Fibroblast of the aortic adventitia (primary cell): ENCODE measurements around the gene CYBRD1. TPM values are rescaled to one million over a fixed set of nuclear protein-coding genes. Genes with fewer than 3 reads are reported as not detected.
A peak's percentile ranks its signal among the peaks of the same experiment; 100 is the strongest.

ENCODE experiments used
- DNase-seq: peaks from one replicate; pipeline ENCODE4 v3.0.0-alpha.2; 2010; ENCODE audit warnings: low read depth
- H3K4me3 ChIP-seq: 2 replicates; pipeline ENCODE4 v1.5.1; 2011; ENCODE audit warnings: low read depth, mild to moderate bottlenecking, control low read depth, low read length, moderate library complexity
- total RNA-seq: library from RNA; depleted of rRNA; stranded (reverse); fragments of >200 nt; gene quantifications from 2 replicates; pipeline ENCODE4 v1.2.3, GENCODE V29; 2012; ENCODE audit warnings: low replicate concordance
- TF ChIP-seq, protein P1 (sequence below): IDR thresholded peaks from 2 replicates; pipeline ENCODE4 v1.5.1; 2011; ENCODE audit warnings: mild to moderate bottlenecking, low read length, control low read depth, inconsistent platforms; ENCODE audit not compliant: insufficient read depth

Gene CYBRD1
- total RNA-seq, 1 donor, result 741 TPM

DNA sequence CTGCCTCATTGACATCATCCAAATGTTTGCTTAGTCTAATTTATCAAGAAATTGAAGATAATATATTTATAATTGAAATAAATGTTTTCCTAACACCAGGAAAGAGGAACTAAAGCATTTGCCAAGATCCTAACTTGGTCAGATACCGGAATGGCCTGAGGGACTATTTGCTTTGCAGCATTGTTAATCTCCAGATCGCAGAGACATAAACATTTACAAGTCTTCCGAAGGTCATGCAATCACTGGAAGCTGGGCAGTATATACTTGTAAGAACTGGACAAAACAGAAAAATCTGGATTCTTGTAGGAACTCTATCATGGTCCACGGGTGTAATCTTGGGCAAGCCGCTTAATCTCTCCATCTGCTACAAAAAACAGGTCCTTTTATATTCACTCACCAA is 42.2 kb downstream of the CYBRD1 start:
- no peak for DNase-seq
- TF ChIP-seq, protein P1, sequence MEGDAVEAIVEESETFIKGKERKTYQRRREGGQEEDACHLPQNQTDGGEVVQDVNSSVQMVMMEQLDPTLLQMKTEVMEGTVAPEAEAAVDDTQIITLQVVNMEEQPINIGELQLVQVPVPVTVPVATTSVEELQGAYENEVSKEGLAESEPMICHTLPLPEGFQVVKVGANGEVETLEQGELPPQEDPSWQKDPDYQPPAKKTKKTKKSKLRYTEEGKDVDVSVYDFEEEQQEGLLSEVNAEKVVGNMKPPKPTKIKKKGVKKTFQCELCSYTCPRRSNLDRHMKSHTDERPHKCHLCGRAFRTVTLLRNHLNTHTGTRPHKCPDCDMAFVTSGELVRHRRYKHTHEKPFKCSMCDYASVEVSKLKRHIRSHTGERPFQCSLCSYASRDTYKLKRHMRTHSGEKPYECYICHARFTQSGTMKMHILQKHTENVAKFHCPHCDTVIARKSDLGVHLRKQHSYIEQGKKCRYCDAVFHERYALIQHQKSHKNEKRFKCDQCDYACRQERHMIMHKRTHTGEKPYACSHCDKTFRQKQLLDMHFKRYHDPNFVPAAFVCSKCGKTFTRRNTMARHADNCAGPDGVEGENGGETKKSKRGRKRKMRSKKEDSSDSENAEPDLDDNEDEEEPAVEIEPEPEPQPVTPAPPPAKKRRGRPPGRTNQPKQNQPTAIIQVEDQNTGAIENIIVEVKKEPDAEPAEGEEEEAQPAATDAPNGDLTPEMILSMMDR, result no peak

DNA sequence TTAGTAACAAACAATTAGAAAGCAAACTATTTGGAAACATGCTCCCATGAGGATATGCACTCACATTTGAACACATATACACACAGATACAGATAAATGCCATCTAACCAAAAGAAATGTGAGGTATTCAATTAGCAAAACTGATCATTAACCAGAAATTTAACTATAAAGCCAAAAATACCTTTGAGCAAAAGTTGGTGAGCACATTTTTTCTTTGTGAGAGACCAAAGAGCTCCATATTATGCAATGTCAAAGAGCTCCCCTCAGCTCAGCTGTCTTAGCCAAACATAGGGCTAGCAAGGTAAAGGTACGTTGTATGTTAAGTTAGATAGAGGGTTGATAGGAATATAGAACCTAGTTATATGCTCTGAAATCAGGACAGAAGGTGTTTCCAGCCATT is 43.8 kb downstream of the CYBRD1 start:
- TF ChIP-seq, protein P1, result no peak
- H3K4me3 ChIP-seq, result no peak overlapping the region
- DNase-seq, result no peak

More for the DNA sequence above, 42.2 kb downstream of the CYBRD1 start:
- H3K4me3 ChIP-seq, result no peak overlapping the region

DNA sequence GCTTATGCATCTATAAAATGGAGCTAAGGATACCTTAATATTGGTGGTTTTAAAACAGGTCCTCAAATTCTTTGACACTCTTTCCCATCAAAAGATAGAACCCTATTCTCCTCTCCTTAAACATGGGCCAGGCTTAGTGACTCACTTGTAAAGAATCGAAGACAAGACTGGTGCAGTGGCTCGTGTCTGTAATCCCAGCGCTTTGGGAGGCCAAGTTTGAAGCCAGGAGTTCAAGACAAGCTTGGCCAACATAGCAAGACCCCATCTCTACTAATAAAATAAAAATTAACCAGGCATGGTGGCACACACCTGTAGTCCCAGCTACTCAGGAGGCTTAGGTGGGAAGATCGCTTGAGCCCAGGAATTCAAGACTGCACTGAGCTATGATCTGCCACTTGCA is 44.5 kb downstream of the CYBRD1 start:
- no peak overlapping the region for H3K4me3 ChIP-seq
- DNase-seq, result no peak
- TF ChIP-seq, protein P1, result no peak

DNA sequence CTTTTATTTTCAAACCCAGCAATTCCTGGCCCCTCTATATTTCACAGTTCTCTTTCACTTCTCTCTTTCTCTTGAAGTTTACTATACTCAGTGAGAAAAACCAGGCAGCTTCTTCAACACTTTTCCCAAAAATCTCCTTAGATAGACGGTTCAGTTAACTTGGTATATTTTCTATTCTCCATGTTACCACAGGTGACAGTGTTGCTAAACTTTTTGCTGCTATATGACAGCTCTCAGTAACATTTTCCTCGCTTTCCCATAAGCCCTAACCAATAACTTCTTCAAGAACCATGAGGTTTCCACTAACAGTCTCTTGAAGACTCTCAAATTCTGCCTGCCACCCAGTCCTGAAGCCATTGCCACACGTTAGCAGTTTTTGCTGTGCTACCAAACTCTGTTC is 45.8 kb downstream of the CYBRD1 start:
- DNase-seq, result no peak
- H3K4me3 ChIP-seq, result no peak overlapping the region
- TF ChIP-seq, protein P1, result peak; percentile 19

DNA sequence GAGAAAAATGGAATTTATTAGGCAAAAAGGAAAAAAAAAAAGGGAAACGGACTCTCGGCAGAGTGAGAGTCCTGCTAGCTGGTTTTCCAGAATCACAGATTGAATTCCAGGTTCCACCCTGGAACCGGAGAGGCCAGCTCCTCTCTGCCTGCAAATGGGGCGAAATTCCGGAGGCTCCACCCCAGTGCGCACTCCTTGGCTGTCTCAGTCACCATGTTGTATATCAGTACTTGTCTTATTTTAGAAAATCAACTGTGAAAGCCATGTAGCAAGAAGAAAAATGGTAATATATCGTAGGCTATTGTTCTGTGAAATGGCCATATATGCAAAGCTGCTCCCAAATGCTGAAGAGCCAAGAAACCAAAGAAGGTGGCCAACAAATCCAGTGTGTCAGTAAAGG is 49.4 kb downstream of the CYBRD1 start:
- DNase-seq, result no peak
- TF ChIP-seq, protein P1, result no peak
- H3K4me3 ChIP-seq, result no peak overlapping the region

DNA sequence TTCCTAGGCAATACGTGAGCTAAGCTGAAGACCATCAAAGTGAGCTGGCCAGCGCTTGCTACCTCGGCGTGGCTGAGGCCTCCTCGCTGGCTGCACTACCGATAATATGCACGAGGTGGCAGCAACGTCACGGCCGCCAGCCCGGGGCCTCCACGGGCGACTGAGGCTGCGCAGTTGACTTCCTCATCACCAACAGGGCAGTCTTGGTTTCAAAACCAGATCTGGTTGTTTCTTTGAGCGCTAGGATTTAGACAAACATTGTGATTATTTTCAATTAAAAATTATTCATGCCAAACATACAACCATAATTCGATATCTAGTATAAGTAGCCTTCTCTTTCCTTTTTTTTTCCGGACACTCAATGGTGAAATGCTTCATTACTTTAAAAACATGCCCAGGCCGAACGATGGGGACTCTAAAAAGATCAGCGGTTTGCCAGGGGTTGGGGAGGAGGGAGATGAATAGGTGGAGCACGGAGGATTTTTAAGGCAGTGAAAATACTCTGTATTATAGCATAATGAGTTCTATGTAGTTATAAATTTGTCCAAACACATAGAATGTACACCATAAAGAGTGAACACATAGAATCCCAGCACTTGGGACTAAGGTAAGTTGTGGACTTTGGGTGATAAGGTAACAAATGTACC is 52.0 kb downstream of the CYBRD1 start:
- TF ChIP-seq, protein P1, result peak; percentile 97
- H3K4me3 ChIP-seq, result peak overlapping the region; percentile 13
- DNase-seq, result peak; percentile 79

DNA sequence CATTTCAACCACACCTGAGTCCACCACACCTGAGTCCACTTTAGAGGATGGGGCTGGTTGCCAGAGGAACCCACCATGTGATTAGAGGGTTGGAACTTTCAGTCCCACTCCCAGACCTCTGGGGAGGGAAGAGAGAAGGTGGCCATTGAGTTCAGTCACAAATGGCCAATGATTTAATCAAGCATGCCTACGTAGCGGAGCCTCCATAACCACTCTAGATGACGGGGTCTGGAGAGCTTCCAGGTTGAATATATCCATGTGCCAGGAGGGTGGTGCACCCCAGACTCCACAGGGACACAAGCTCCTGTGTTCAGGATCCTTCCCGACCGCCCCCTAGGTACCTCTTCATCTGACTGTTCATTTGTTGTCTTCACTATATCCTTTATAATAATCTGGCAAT is 53.3 kb downstream of the CYBRD1 start:
- TF ChIP-seq, protein P1, result no peak
- no peak for DNase-seq

More for the DNA sequence above, 53.3 kb downstream of the CYBRD1 start:
- H3K4me3 ChIP-seq, result no peak overlapping the region
